SK-N-SH treated with all-trans-retinoic acid at 6 μM for 48 hours (cell line): ENCODE data around the gene IL17REL.

Experiments used
- BACH2 ChIP-seq: fragments of 250-450 bp; sonication (Bioruptor Pico); IDR thresholded peaks from 2 replicates; pipeline ENCODE4 v1.9.0; 2021; ENCODE audit warnings: mild to moderate bottlenecking, borderline replicate concordance
- ESRRG ChIP-seq: fragments of 250-450 bp; sonication (Bioruptor Pico); IDR thresholded peaks from 2 replicates; pipeline ENCODE4 v1.6.1; 2021; ENCODE audit warnings: mild to moderate bottlenecking
- ISL1 ChIP-seq: fragments of 250-450 bp; sonication (Bioruptor Pico); IDR thresholded peaks from 2 replicates; pipeline ENCODE4 v2.1.2; 2022; ENCODE audit warnings: mild to moderate bottlenecking, moderate library complexity
- PATZ1 ChIP-seq: fragments of 250-450 bp; sonication (Bioruptor Pico); IDR thresholded peaks from 2 replicates; pipeline ENCODE4 v1.8.0; 2020; ENCODE audit warnings: mild to moderate bottlenecking, moderate library complexity, borderline replicate concordance
- PPARA ChIP-seq: fragments of 250-450 bp; sonication (Bioruptor Pico); IDR thresholded peaks from 2 replicates; pipeline ENCODE4 v1.5.0; 2020; ENCODE audit warnings: mild to moderate bottlenecking, borderline replicate concordance
- RARB ChIP-seq: fragments of 250-450 bp; sonication (Bioruptor Pico); IDR thresholded peaks from 2 replicates; pipeline ENCODE4 v1.8.0; 2021; ENCODE audit warnings: mild to moderate bottlenecking, moderate library complexity
- TOX ChIP-seq: fragments of 250-450 bp; sonication (Bioruptor Pico); IDR thresholded peaks from 2 replicates; pipeline ENCODE4 v1.8.0; 2021; ENCODE audit warnings: mild to moderate bottlenecking, moderate library complexity, borderline replicate concordance
- ZFP30 ChIP-seq: fragments of 450-650 bp; formaldehyde crosslinking; IDR thresholded peaks from 2 replicates; pipeline ENCODE4 v1.5.0; 2022; ENCODE audit warnings: mild to moderate bottlenecking, moderate library complexity
- ZNF565 ChIP-seq: fragments of 450-650 bp; formaldehyde crosslinking; conservative IDR thresholded peaks from 2 replicates; pipeline ENCODE4 v1.5.0; 2020; ENCODE audit warnings: low read depth, mild to moderate bottlenecking, moderate library complexity

- TF ChIP-seq ZNF565 (CRISPR knock-in tag): no peak
- no peak for TF ChIP-seq ISL1 (CRISPR knock-in tag)
- no peak for TF ChIP-seq BACH2 (CRISPR knock-in tag)
- no peak for TF ChIP-seq PATZ1
- TF ChIP-seq RARB (CRISPR knock-in tag): no peak
- no peak for TF ChIP-seq ESRRG
- TF ChIP-seq PPARA (CRISPR knock-in tag): no peak
- TF ChIP-seq TOX (CRISPR knock-in tag): no peak
- no peak for TF ChIP-seq ZFP30 (CRISPR knock-in tag)
Measured at GRCh38 chr22:50025993-50026392, 13.4 kb upstream of the IL17REL start.
